Lower lobe of right lung (tissue), 2 donors: Measurements from ENCODE around the gene OCA2. TPM values are rescaled to one million over a fixed set of nuclear protein-coding genes. Genes with fewer than 3 reads are reported as not detected.

Experiments used
- ATAC-seq, 2 donors: fragments of 200-7000 bp; cut with Tn5 transposase; one replicate each; pipeline ENCODE4 v1.9.1; 2020 to 2022; ENCODE audit warnings: mild to moderate bottlenecking in 2 of 2, moderate library complexity in 2 of 2
- DNase-seq: peaks from one replicate; pipeline ENCODE4 v3.0.0-alpha.2; 2020
- H3K27ac ChIP-seq: fragments of 200-600 bp; one replicate; pipeline ENCODE4 v1.8.0; 2022
- H3K27me3 ChIP-seq: fragments of 200-600 bp; one replicate; pipeline ENCODE4 v1.8.0; 2022; ENCODE audit warnings: low read depth
- H3K36me3 ChIP-seq: fragments of 200-600 bp; one replicate; pipeline ENCODE4 v1.8.0; 2022; ENCODE audit warnings: mild to moderate bottlenecking
- H3K4me1 ChIP-seq: fragments of 200-600 bp; one replicate; pipeline ENCODE4 v1.8.0; 2022
- H3K4me3 ChIP-seq: fragments of 200-600 bp; one replicate; pipeline ENCODE4 v1.8.0; 2022; ENCODE audit warnings: mild to moderate bottlenecking
- H3K9me3 ChIP-seq: fragments of 200-600 bp; one replicate; pipeline ENCODE4 v1.8.0; 2022
- intact Hi-C: fragments of 100-400 bp; cut with DNase I; formaldehyde crosslinking; loops from one replicate; pipeline ENCODE4 v1.11.0; 2022
- total RNA-seq: library from RNA; stranded (reverse); fragmentation: NEBNext Ultra II Directional; extraction: Animal tissue kit (Norgen Biotek cat#: 25700); gene quantifications from one replicate; pipeline ENCODE4 v1.2.1, GENCODE V29; 2021
- TF ChIP-seq, protein P1 (sequence below): fragments of 200-600 bp; IDR thresholded peaks from one replicate; pipeline ENCODE4 v1.8.0; 2022; ENCODE audit warnings: antibody characterized with exemption, mild to moderate bottlenecking
- donor health status: DM: no; HTN: yes; CAD: no; lungs with severe emphysema.

Gene OCA2
- total RNA-seq, 1 donor from 2014 or later: 1.2 TPM

DNA sequence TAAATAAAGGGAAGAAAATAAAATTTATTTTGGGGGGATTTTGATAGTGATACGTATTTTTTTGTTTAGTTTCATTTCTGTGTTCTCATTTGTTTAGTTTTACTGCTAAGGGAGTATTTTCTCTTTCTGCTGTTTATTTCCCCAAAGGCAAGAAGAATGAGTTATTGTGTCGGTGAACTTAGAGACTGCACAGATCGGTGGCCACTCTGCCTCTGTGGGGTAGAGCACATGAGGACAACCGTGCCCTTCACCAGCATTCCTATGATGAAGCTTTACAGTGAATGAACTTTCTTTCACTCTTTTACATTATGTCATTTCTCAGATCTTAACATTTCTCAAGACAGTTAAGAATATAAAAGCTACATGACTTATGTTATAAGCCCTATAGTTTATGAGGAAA lies 214.4 kb downstream of the OCA2 start:
- Histone ChIP-seq H3K4me1 (no peaks in the 10 kb centered on the region), H3K27ac (no peak overlapping the region), H3K4me3 (no peak overlapping the region), H3K9me3 (peaks cover 8% of the 10 kb centered on the region), H3K36me3 (no peaks in the 10 kb centered on the region), H3K27me3 (no peaks in the 10 kb centered on the region)
- DNase-seq: no peak
- intact Hi-C loops: no loop called here
- ATAC-seq: no peak
- TF ChIP-seq, protein P1, sequence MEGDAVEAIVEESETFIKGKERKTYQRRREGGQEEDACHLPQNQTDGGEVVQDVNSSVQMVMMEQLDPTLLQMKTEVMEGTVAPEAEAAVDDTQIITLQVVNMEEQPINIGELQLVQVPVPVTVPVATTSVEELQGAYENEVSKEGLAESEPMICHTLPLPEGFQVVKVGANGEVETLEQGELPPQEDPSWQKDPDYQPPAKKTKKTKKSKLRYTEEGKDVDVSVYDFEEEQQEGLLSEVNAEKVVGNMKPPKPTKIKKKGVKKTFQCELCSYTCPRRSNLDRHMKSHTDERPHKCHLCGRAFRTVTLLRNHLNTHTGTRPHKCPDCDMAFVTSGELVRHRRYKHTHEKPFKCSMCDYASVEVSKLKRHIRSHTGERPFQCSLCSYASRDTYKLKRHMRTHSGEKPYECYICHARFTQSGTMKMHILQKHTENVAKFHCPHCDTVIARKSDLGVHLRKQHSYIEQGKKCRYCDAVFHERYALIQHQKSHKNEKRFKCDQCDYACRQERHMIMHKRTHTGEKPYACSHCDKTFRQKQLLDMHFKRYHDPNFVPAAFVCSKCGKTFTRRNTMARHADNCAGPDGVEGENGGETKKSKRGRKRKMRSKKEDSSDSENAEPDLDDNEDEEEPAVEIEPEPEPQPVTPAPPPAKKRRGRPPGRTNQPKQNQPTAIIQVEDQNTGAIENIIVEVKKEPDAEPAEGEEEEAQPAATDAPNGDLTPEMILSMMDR: no peak

DNA sequence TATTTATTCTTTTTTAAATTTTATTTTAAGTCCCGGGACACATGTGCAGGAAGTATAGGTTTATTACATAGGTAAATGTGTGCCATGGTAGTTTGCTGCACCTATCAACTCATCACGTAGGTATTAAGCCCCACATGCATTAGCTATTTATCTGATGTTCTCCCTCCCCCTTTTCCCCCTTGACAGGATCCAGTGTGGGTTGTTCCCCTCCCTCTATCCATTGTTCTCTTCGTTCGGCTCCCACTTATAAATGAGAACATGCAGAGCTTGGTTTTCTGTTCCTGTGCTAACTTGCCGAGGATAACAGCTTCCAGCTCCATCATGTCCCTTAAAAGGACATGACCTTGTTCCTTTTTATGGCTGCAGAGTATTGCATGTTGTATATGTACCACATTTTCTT lies 220.3 kb downstream of the OCA2 start:
- TF ChIP-seq, protein P1: no peak
- DNase-seq (no peak), ATAC-seq (no peak)
- no peaks in the 10 kb centered on the region for H3K4me1 ChIP-seq
- no peaks in the 10 kb centered on the region for H3K27me3 ChIP-seq
- no peak overlapping the region for H3K4me3 ChIP-seq
- no peak overlapping the region for H3K27ac ChIP-seq
- intact Hi-C loops: no loop called here
- peaks cover 8% of the 10 kb centered on the region for H3K9me3 ChIP-seq
- no peaks in the 10 kb centered on the region for H3K36me3 ChIP-seq

DNA sequence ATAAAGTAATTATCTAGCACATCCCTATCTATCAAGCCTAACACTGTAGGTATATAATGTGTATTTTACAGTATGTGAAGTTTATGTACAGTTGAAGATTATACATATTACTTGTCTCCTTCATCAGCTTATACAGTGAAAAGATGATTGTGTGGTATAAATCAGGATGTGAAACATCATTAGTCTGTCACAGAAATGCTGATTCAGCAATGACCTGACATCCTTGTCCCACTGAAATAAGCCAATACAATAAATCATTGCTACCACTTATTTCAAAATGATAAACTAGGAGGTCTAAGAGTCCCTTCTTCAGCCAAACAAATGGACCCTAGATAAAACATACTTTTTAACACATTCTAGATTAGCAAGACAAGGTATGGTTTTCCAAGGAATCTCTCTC lies 225.3 kb downstream of the OCA2 start:
- H3K4me1 ChIP-seq: no peaks in the 10 kb centered on the region
- H3K9me3 ChIP-seq: no peaks in the 10 kb centered on the region
- intact Hi-C loops: no loop called here
- H3K4me3 ChIP-seq: no peak overlapping the region
- ATAC-seq: no peak
- DNase-seq: no peak
- no peaks in the 10 kb centered on the region for H3K27me3 ChIP-seq
- TF ChIP-seq, protein P1: no peak
- no peak overlapping the region for H3K27ac ChIP-seq
- H3K36me3 ChIP-seq: no peaks in the 10 kb centered on the region

- Histone ChIP-seq H3K9me3 (no peaks in the 10 kb centered on the region), H3K36me3 (no peaks in the 10 kb centered on the region), H3K27me3 (no peaks in the 10 kb centered on the region), H3K4me1 (no peaks in the 10 kb centered on the region), H3K27ac (no peak overlapping the region), H3K4me3 (no peak overlapping the region)
- intact Hi-C loops: no loop called here
- ATAC-seq (no peak), DNase-seq (no peak)
- TF ChIP-seq, protein P1: no peak
Observed at GRCh38 chr15:27873039-27873438, 226.1 kb downstream of the OCA2 start.

GRCh38 chr15:27872355-27872754 lies 226.8 kb downstream of the OCA2 start:
- DNase-seq (no peak), ATAC-seq (no peak)
- no peak overlapping the region for H3K4me3 ChIP-seq
- H3K4me1 ChIP-seq: no peaks in the 10 kb centered on the region
- intact Hi-C loops: no loop called here
- no peaks in the 10 kb centered on the region for H3K36me3 ChIP-seq
- TF ChIP-seq, protein P1: no peak
- no peaks in the 10 kb centered on the region for H3K9me3 ChIP-seq
- no peaks in the 10 kb centered on the region for H3K27me3 ChIP-seq
- no peak overlapping the region for H3K27ac ChIP-seq

DNA sequence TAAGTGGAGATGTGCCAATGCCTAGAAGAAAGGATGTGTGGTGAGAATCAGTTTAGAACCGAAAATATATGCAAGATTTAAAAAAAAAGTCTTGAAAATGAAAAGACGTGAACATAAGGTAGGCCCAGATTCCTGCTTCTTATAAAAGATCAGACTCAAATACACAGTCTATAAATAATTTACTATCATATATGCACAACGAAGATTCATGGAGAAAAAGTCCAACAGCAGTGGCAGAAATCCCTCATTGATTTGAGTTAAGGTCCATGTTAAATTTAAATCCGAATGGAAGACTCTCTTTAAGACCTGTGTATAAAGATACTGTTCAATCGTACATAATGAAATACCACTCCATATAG lies 227.2 kb downstream of the OCA2 start:
- TF ChIP-seq, protein P1: no peak
- DNase-seq (no peak), ATAC-seq (no peak)
- intact Hi-C loops: no loop called here
- H3K36me3 ChIP-seq: no peaks in the 10 kb centered on the region
- no peak overlapping the region for H3K27ac ChIP-seq
- H3K4me1 ChIP-seq: no peaks in the 10 kb centered on the region
- no peaks in the 10 kb centered on the region for H3K27me3 ChIP-seq
- H3K9me3 ChIP-seq: no peaks in the 10 kb centered on the region
- no peak overlapping the region for H3K4me3 ChIP-seq
